Measurements from ENCODE around the gene UBE2A. TPM values are rescaled to one million over a fixed set of nuclear protein-coding genes. Genes with fewer than 3 reads are reported as not detected.

Gene UBE2A
- total RNA-seq, 1 donor from 2014 or later, result 61.2 TPM

GRCh38 chrX:119625843-119626242, 51.5 kb downstream of the UBE2A start:
- H3K27ac ChIP-seq (replicated peaks), result no peak overlapping the region
- H3K36me3 ChIP-seq, result no peaks in the 10 kb centered on the region
- TF ChIP-seq CTCF (IDR thresholded peaks at IDR 0.05; ENCODE audit: borderline replicate concordance), result no peak
- no peak overlapping the region for H3K4me3 ChIP-seq
- H3K4me1 ChIP-seq, result no peaks in the 10 kb centered on the region
- H3K27me3 ChIP-seq (ENCODE audit: low read depth), result no peaks in the 10 kb centered on the region
- H3K9me3 ChIP-seq (replicated peaks), result no peaks in the 10 kb centered on the region
- intact Hi-C loops (cut with micrococcal nuclease), result no loop called here
- no peak for DNase-seq

Other genes starting within 250 kb of the UBE2A start
- 1.4 TPM for gene SLC25A43, start 175.2 kb upstream of the UBE2A start, total RNA-seq
- gene SLC25A5, start 106.1 kb upstream of the UBE2A start, total RNA-seq, result 191 TPM
- gene STEEP1, start 9.2 kb upstream of the UBE2A start, total RNA-seq, result 15.2 TPM
- gene NKRF, start 31.9 kb downstream of the UBE2A start, total RNA-seq, result 3.7 TPM
- gene SEPTIN6, start 118.6 kb downstream of the UBE2A start, total RNA-seq, result 5.6 TPM
- gene SOWAHD, start 184.0 kb downstream of the UBE2A start, total RNA-seq, result 0.33 TPM
- gene RPL39, start 217.1 kb downstream of the UBE2A start, total RNA-seq, result 1,056 TPM

All from left ventricle myocardium inferior (tissue), 1 donor.